IMR-90 (cell line): Measurements from ENCODE around the gene WAC. TPM values are rescaled to one million over a fixed set of nuclear protein-coding genes. Genes with fewer than 3 reads are reported as not detected.

ENCODE experiments used
- ATAC-seq: fragments of 200-7000 bp; cut with Tn5 transposase; 2 replicates; pipeline ENCODE4 v1.9.1; 2020; ENCODE audit warnings: low read depth, mild to moderate bottlenecking, moderate library complexity
- BruUV-seq: library from RNA; stranded (reverse); fragments of 400-500 nt; replicated peaks from 2 replicates; lab custom pipeline; 2021; lab: Mats Ljungman, UMichigan
- CTCF ChIA-PET: fragments of 300-600 bp; formaldehyde crosslinking; extraction: SDS; loops from one replicate; lab custom pipeline; 2021; ENCODE audit warnings: antibody characterized with exemption; lab: Yijun Ruan, JAX
- POLR2A ChIA-PET: fragments of 300-600 bp; sonication (Branson Sonifier 250); formaldehyde crosslinking; loops from one replicate; lab custom pipeline; 2022; ENCODE audit warnings: antibody characterized with exemption; ENCODE audit not compliant: unreplicated experiment; lab: Charles Lee
- DNase-seq: peaks from one replicate; pipeline ENCODE4 v3.0.0; 2013
- H2AFZ ChIP-seq: replicated peaks from 2 replicates; pipeline ENCODE3; 2013; ENCODE audit warnings: low read length, mild to moderate bottlenecking; ENCODE audit not compliant: poor library complexity
- H2AK5ac ChIP-seq: 2 replicates; pipeline ENCODE4 v1.6.1; 2013; ENCODE audit warnings: low read depth, low read length, inconsistent platforms
- H2AK9ac ChIP-seq: replicated peaks from 2 replicates; pipeline ENCODE3; 2013; ENCODE audit warnings: mild to moderate bottlenecking, low read depth, low read length, moderate library complexity; ENCODE audit not compliant: poor library complexity
- H2BK120ac ChIP-seq: 2 replicates; pipeline ENCODE4 v1.6.1; 2013; ENCODE audit warnings: low read depth, low read length, inconsistent platforms
- H2BK15ac ChIP-seq: 3 replicates; pipeline ENCODE4 v1.6.1; 2013; ENCODE audit warnings: low read depth, low read length, inconsistent platforms
- H2BK20ac ChIP-seq: 2 replicates; pipeline ENCODE4 v1.6.1; 2013; ENCODE audit warnings: low read depth, mild to moderate bottlenecking, inconsistent platforms, low read length, moderate library complexity
- H2BK5ac ChIP-seq: 2 replicates; pipeline ENCODE4 v1.6.1; 2013; ENCODE audit warnings: mild to moderate bottlenecking, low read depth, low read length, inconsistent platforms; ENCODE audit not compliant: poor library complexity, severe bottlenecking
- H3K14ac ChIP-seq: replicated peaks from 2 replicates; pipeline ENCODE4 v1.6.1; 2013; ENCODE audit warnings: low read depth, low read length, inconsistent platforms
- H3K18ac ChIP-seq: 2 replicates; pipeline ENCODE4 v1.6.1; 2013; ENCODE audit warnings: low read depth, low read length, control low read depth
- H3K23ac ChIP-seq: 2 replicates; pipeline ENCODE4 v1.6.1; 2013; ENCODE audit warnings: low read depth, low read length, inconsistent platforms
- H3K27ac ChIP-seq: 2 replicates; pipeline ENCODE4 v1.5.1; 2013; ENCODE audit warnings: mild to moderate bottlenecking, control low read depth, low read length; ENCODE audit not compliant: insufficient read depth
- H3K27me3 ChIP-seq: 2 replicates; pipeline ENCODE4 v1.6.1; 2013; ENCODE audit warnings: low read length; ENCODE audit not compliant: control insufficient read depth, insufficient read depth
- H3K36me3 ChIP-seq: 2 replicates; pipeline ENCODE4 v1.6.1; 2013; ENCODE audit warnings: low read length, mixed read lengths; ENCODE audit not compliant: control insufficient read depth, insufficient read depth
- H3K4ac ChIP-seq: 2 replicates; pipeline ENCODE4 v1.6.1; 2013; ENCODE audit warnings: low read depth, low read length, inconsistent platforms
- H3K4me1 ChIP-seq: 2 replicates; pipeline ENCODE4 v1.6.1; 2013; ENCODE audit warnings: low read length, mixed read lengths; ENCODE audit not compliant: control insufficient read depth, insufficient read depth
- H3K4me2 ChIP-seq: 2 replicates; pipeline ENCODE4 v1.6.1; 2013; ENCODE audit warnings: low read depth, mild to moderate bottlenecking, control low read depth, low read length, moderate library complexity
- H3K4me3 ChIP-seq: 2 replicates; pipeline ENCODE4 v1.5.1; 2013; ENCODE audit warnings: low read depth, mild to moderate bottlenecking, control low read depth, low read length, moderate library complexity; ENCODE audit not compliant: insufficient read depth
- H3K56ac ChIP-seq: 2 replicates; pipeline ENCODE4 v1.6.1; 2013; ENCODE audit warnings: low read length, inconsistent platforms; ENCODE audit not compliant: insufficient read depth; ENCODE audit errors: extremely low read depth
- H3K79me1 ChIP-seq, 2 experiments: 2 replicates each; pipeline ENCODE4 v1.6.1; 2013; ENCODE audit warnings: low read length in 2 of 2, inconsistent platforms in 1 of 2, low read depth in 1 of 2
- H3K9ac ChIP-seq: 2 replicates; pipeline ENCODE4 v1.6.1; 2013; ENCODE audit warnings: low read depth, low read length, control low read depth
- H3K9me1 ChIP-seq: 2 replicates; pipeline ENCODE4 v1.6.1; 2013; ENCODE audit warnings: low read length, inconsistent platforms; ENCODE audit not compliant: insufficient read depth
- H3K9me3 ChIP-seq: 2 replicates; pipeline ENCODE4 v1.6.1; 2013; ENCODE audit warnings: low read length; ENCODE audit not compliant: control insufficient read depth, insufficient read depth
- H4K20me1 ChIP-seq: 2 replicates; pipeline ENCODE4 v1.6.1; 2013; ENCODE audit warnings: low read length, inconsistent platforms; ENCODE audit not compliant: insufficient read depth
- H4K5ac ChIP-seq: 2 replicates; pipeline ENCODE4 v1.6.1; 2013; ENCODE audit warnings: mild to moderate bottlenecking, low read depth, low read length, control low read depth
- H4K8ac ChIP-seq, 2 experiments: 2 replicates each; pipeline ENCODE4 v1.6.1; 2013; ENCODE audit warnings: low read depth in 2 of 2, low read length in 2 of 2, control low read depth in 1 of 2, inconsistent platforms in 1 of 2
- H4K91ac ChIP-seq: 2 replicates; pipeline ENCODE4 v1.6.1; 2013; ENCODE audit warnings: low read depth, low read length, inconsistent platforms; ENCODE audit not compliant: insufficient read depth
- BHLHE40 ChIP-seq: fragments of 150-350 bp; IDR thresholded peaks from 2 replicates; pipeline ENCODE4 v1.6.1; 2016; ENCODE audit warnings: mild to moderate bottlenecking, low read depth, low read length
- CEBPB ChIP-seq: IDR thresholded peaks from 2 replicates; pipeline ENCODE4 v1.6.1; 2012; ENCODE audit warnings: low read depth, low read length, improper control_type of control experiment
- CHD1 ChIP-seq: IDR thresholded peaks from 2 replicates; pipeline ENCODE4 v1.6.1; 2012; ENCODE audit warnings: low read depth, low read length, improper control_type of control experiment
- ELK1 ChIP-seq: fragments of 150-350 bp; IDR thresholded peaks from 2 replicates; pipeline ENCODE4 v1.6.1; 2016; ENCODE audit warnings: low read depth, mild to moderate bottlenecking, low read length, moderate library complexity, borderline replicate concordance
- FOS ChIP-seq: fragments of 150-350 bp; IDR thresholded peaks from 2 replicates; pipeline ENCODE4 v1.6.1; 2016; ENCODE audit warnings: low read depth, low read length
- MAFK ChIP-seq: IDR thresholded peaks from 2 replicates; pipeline ENCODE4 v1.6.1; 2012; ENCODE audit warnings: low read depth, low read length, improper control_type of control experiment
- MAZ ChIP-seq: IDR thresholded peaks from 2 replicates; pipeline ENCODE4 v1.6.1; 2012; ENCODE audit warnings: low read depth, mild to moderate bottlenecking, low read length, improper control_type of control experiment, moderate library complexity, borderline replicate concordance
- MXI1 ChIP-seq: IDR thresholded peaks from 2 replicates; pipeline ENCODE4 v1.6.1; 2012; ENCODE audit warnings: low read depth, mild to moderate bottlenecking, low read length, moderate library complexity, borderline replicate concordance
- NFE2L2 ChIP-seq: fragments of 150-350 bp; IDR thresholded peaks from 2 replicates; pipeline ENCODE4 v1.6.1; 2016; ENCODE audit warnings: low read depth, mild to moderate bottlenecking, low read length
- POLR2A ChIP-seq: IDR thresholded peaks from 2 replicates; pipeline ENCODE4 v1.6.1; 2012; ENCODE audit warnings: mild to moderate bottlenecking, low read depth, low read length
- RAD21 ChIP-seq: IDR thresholded peaks from 2 replicates; pipeline ENCODE4 v1.6.1; 2012; ENCODE audit warnings: low read length, improper control_type of control experiment
- RCOR1 ChIP-seq: IDR thresholded peaks from 2 replicates; pipeline ENCODE4 v1.6.1; 2012; ENCODE audit warnings: mild to moderate bottlenecking, low read length, improper control_type of control experiment; ENCODE audit not compliant: insufficient replicate concordance
- RFX5 ChIP-seq: IDR thresholded peaks from 2 replicates; pipeline ENCODE4 v1.8.0; 2012; ENCODE audit warnings: low read depth, mild to moderate bottlenecking, low read length, moderate library complexity
- SMC3 ChIP-seq: fragments of 150-350 bp; IDR thresholded peaks from 2 replicates; pipeline ENCODE4 v1.6.1; 2016; ENCODE audit warnings: low read depth, mild to moderate bottlenecking, antibody characterized with exemption, low read length, moderate library complexity
- WGBS, 2 experiments: methylation state at CpG; one replicate each; pipeline versions ENCODE4 v1.1.5 to v1.1.7; 2013; ENCODE audit warnings: missing lambda C conversion rate in 2 of 2; ENCODE audit not compliant: insufficient read length in 1 of 2; ENCODE audit errors: extremely low coverage in 2 of 2; 5-methylcytosine and 5-hydroxymethylcytosine counted together
- dilution Hi-C: fragments of 300-500 bp; cut with HindIII; formaldehyde crosslinking; loops from one replicate; pipeline ENCODE4 v1.14.3; 2018; ENCODE audit warnings: low sequenced_read_pairs; ENCODE audit not compliant: unreplicated experiment
- in situ Hi-C: fragments of 300-500 bp; cut with MboI; formaldehyde crosslinking; loops from 3 replicates; pipeline ENCODE4 v1.14.3; 2019; ENCODE audit warnings: low sequenced_read_pairs, inconsistent platforms, mixed read lengths
- intact Hi-C: fragments of 100-400 bp; cut with micrococcal nuclease; formaldehyde crosslinking; loops from 2 replicates; pipeline ENCODE4 v1.10.0; 2022
- polyA plus RNA-seq, 3 experiments: library from polyadenylated mRNA; depleted of rRNA; stranded (reverse); fragments of >200 nt; gene quantifications; 2 replicates each; pipeline ENCODE4 v1.2.3, GENCODE V29; 2012; ENCODE audit warnings: low replicate concordance in 1 of 3
- total RNA-seq: library from RNA; depleted of rRNA; stranded (reverse); fragments of >200 nt; gene quantifications from 2 replicates; pipeline ENCODE4 v1.2.3, GENCODE V29; 2012
- TF ChIP-seq, protein P1 (sequence below): fragments of 150-350 bp; IDR thresholded peaks from 2 replicates; pipeline ENCODE4 v1.6.1; 2017; ENCODE audit warnings: mild to moderate bottlenecking, antibody characterized with exemption, low read length, low read depth
- TF ChIP-seq, protein P2 (sequence below): conservative IDR thresholded peaks from 2 replicates; pipeline ENCODE4 v1.5.1; 2012; ENCODE audit warnings: mild to moderate bottlenecking, low read depth, low read length, improper control_type of control experiment

WAC gene
- total and polyA plus RNA-seq, 2 of the 4 experiments (the other 2 are of a cell fraction) = 39.6 to 52.2 TPM

DNA sequence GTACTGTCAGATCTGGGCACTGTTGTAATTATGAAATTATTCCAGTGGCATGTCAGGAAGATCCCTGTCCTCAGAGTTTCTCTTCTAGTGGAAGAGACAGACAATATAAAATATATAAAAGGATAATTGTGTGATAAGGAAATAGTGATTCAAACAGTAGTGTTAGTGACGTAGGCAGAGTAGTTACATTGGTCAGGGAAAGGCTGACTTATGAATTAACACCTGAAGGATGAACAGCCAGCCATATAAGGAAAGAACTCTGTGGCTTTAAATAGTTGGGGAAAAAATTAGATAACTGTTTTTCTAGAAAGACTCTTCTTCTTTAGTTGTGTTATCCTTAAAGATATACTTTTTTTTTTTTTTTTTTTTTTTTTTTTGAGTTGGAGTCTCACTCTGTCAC is 37.7 kb downstream of the WAC start:
- Histone ChIP-seq H3K23ac (no peak overlapping the region), H3K9me1 (peaks cover 4% of the 10 kb centered on the region), H3K4me2 (no peak overlapping the region), H2AK5ac (no peak overlapping the region), H4K91ac (no peak overlapping the region), H4K5ac (no peak overlapping the region), H3K79me1 (peaks cover 8 to 71% of the 10 kb centered on the region in 2 experiments; a peak in 2 of 4 replicates), H2BK5ac (no peak overlapping the region), H3K4ac (no peak overlapping the region), H3K4me1 (peaks cover 7% of the 10 kb centered on the region; the same call in 1 of the 2 replicates), H3K27ac (no peak overlapping the region), H4K20me1 (peaks cover 93% of the 10 kb centered on the region), H3K9me3 (no peaks in the 10 kb centered on the region), H3K27me3 (no peaks in the 10 kb centered on the region), H3K14ac (no peak overlapping the region), H3K4me3 (no peak overlapping the region), H2BK20ac (no peak overlapping the region), H3K56ac (no peak overlapping the region), H2BK15ac (no peak overlapping the region), H2AFZ (no peak overlapping the region), H3K18ac (no peak overlapping the region), H4K8ac (no peak overlapping the region), H3K9ac (no peak overlapping the region), H3K36me3 (peaks cover 15% of the 10 kb centered on the region), H2AK9ac (no peak overlapping the region), H2BK120ac (no peak overlapping the region)
- in situ Hi-C loops = no loop called here
- ChIA-PET POLR2A (no interaction called here), CTCF (no interaction called here)
- DNase-seq (no peak), ATAC-seq (no peak)
- dilution Hi-C loops = no loop called here
- BruUV-seq = no TSS peak
- intact Hi-C loops = loop anchor here (5.0 kb wide), 1 partner anchor 33 kb away; no protein-coding TSS in a partner anchor
- WGBS, 2 experiments = 100% methylated on average over 1 of the region's 1 CpG; no CpG with 5 or more reads in 1 of the 2 experiments
- TF ChIP-seq SMC3 (no peak), ELK1 (no peak), MAZ (no peak), BHLHE40 (no peak), MXI1 (no peak), RCOR1 (no peak), MAFK (no peak), FOS (no peak), POLR2A (no peak), CHD1 (no peak), RFX5 (no peak), CEBPB (no peak), RAD21 (no peak), NFE2L2 (no peak)
- TF ChIP-seq, protein P1, sequence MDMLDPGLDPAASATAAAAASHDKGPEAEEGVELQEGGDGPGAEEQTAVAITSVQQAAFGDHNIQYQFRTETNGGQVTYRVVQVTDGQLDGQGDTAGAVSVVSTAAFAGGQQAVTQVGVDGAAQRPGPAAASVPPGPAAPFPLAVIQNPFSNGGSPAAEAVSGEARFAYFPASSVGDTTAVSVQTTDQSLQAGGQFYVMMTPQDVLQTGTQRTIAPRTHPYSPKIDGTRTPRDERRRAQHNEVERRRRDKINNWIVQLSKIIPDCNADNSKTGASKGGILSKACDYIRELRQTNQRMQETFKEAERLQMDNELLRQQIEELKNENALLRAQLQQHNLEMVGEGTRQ = no peak
- TF ChIP-seq, protein P2, sequence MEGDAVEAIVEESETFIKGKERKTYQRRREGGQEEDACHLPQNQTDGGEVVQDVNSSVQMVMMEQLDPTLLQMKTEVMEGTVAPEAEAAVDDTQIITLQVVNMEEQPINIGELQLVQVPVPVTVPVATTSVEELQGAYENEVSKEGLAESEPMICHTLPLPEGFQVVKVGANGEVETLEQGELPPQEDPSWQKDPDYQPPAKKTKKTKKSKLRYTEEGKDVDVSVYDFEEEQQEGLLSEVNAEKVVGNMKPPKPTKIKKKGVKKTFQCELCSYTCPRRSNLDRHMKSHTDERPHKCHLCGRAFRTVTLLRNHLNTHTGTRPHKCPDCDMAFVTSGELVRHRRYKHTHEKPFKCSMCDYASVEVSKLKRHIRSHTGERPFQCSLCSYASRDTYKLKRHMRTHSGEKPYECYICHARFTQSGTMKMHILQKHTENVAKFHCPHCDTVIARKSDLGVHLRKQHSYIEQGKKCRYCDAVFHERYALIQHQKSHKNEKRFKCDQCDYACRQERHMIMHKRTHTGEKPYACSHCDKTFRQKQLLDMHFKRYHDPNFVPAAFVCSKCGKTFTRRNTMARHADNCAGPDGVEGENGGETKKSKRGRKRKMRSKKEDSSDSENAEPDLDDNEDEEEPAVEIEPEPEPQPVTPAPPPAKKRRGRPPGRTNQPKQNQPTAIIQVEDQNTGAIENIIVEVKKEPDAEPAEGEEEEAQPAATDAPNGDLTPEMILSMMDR = no peak
